Kidney glomerular epithelial cell (primary cell): ENCODE measurements around the gene KRTAP5-8.
"Not testable (repeated sequence)": the region's sequence is repeated elsewhere in the genome, so short reads cannot be mapped to it uniquely, and the experiment has no call there.

Experiments used
- DNase-seq: peaks from one replicate; lab custom pipeline; 2025; lab: John Stamatoyannopoulos, UW

Gene KRTAP5-8

DNA sequence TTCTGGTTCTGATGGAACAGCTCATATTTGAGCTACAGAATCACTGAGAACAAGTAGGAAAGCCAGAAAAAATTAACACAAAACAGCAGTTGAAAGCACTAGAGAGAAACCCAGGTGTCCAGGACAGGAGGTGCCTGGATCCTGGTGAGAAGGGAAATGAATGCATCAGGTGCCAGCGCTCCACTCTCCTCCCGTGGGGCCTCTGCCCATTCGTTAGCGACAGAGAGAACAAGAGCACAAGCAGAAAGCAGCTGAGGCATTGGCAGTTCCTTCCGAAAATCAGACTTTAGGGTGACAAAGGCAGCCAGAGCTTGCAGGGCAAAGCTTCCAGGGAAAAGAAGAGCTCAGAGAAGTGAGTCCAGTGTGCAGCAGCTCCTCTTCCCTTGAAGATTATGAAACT, 30.7 kb upstream of the KRTAP5-8 start:
- no peak for DNase-seq

DNA sequence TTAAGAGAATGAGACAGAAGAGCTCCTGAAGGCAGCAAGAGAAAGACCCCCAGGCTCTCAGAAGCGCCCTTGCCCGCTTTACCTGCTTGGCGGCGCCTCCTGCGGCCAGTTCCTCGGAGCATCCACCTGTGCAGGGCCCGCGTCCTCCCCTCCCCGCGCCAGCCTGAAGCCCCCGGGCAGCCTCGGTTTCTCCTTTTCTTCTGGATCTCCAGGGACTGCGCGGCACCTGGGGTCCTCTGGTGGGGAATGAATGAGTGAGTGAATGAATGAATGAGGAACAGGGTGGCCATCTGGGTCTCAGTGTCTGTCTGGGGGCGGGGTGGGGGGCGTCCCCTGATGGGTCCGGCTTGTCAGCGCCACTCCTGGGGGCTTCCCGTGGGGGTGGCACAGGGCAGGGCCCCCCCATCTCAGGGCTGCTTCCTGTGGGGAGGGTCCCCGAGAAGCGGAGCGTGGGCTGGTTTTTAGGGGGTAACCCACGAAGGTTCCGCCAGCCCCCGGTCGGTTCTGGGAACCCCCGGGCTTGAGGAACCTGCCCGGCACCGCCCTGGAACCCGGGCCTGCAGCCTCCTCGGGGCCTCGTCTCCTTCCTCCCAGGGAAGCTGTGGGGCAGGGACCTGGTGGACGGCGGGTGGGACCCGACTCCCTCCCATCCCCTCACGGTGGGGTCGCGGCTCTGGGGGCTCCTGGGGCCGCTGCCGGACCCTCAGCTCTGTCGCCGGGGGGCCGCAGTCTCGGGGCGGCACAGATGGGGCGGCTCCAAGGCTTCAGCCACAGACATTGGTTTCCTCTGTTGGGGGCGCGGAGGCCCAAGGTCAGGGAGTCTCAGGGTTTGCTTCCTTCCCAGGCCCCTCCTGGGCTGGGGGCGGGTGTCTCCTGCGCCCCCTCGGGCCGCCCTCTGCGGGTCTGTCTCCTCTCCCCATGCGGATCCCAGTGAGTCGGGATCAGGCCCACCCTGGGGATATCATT, 19.0 kb upstream of the KRTAP5-8 start:
- no peak for DNase-seq

DNA sequence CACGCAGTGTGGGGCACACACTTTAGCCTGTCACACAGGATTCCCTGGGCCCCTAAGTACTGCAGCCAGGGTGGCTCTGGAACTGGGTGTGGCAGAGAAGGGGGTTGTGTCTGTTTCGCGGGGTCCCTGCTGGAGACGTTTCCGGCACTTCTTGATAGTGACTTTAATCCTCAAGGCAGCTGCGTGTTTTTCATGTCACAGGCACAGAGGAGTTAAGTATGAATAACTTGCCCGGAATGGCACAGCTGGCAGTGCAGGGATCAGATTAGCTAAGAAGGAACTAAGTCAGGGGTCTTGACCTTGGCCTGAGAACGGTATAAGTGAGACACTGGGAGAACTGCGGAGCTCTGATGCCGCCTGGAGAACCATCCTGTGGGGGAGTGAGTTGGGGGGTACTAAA, 18.3 kb upstream of the KRTAP5-8 start:
- no peak for DNase-seq

DNA sequence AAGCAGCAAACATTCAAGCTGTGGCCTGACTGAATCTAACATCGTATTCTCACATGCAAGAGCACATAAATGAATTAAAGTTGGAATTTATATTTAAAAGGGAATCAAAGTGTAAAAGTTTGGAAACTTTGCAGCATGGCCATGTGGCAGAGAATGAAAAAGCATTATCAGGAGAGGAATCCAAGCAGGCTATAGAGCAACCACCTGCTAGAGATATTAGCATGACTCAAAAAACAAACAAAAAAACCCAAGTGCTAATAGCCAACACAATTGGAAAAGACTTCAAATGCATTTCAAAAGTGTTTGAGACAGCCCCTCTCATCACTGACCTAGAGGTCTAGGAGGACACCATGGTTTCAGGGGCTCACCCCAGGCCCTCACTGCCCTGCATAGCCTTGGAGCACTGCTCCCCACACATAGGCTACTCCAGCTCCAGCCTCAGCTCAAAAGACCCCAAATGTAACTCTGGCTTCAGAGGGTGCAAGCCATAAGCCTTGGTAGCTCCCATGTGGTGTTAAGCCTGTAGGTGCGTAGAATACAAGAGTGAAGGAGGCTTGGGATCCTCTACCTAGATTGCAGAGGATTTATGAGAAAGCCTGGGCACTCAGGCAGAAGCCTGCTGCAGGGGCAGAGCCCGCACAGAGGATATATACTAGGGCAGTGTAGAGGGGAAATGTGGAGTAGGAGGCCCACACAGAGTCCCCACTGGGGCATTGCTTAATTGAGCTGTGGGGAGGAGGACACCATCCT, 12.5 kb upstream of the KRTAP5-8 start:
- DNase-seq: no peak

DNA sequence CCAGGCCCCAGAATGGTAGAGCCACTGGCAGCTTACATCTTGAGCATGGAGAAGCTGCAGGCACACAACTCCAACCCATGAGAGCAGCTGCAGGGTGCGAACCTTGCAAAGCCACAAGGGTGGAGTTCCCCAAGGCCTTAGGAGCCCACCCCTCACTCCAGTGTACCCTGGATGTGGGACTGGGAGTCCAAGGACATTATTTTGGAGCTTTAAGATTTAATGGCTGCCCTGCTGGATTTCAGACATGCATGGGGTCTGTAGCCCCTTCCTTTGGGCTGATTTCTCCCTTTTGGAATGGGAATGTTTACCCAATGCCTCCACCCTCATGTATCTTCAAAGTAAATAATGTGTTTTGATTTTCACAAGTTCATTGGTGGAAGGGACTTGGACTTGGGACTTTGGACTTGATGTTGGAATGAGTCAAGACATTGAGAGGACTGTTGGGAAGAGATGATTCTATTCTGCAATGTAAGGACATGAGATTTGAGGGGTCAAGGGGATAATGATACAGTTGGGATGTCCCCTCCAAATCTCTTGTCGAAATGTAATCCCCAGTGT, 11.8 kb upstream of the KRTAP5-8 start:
- no peak for DNase-seq

DNA sequence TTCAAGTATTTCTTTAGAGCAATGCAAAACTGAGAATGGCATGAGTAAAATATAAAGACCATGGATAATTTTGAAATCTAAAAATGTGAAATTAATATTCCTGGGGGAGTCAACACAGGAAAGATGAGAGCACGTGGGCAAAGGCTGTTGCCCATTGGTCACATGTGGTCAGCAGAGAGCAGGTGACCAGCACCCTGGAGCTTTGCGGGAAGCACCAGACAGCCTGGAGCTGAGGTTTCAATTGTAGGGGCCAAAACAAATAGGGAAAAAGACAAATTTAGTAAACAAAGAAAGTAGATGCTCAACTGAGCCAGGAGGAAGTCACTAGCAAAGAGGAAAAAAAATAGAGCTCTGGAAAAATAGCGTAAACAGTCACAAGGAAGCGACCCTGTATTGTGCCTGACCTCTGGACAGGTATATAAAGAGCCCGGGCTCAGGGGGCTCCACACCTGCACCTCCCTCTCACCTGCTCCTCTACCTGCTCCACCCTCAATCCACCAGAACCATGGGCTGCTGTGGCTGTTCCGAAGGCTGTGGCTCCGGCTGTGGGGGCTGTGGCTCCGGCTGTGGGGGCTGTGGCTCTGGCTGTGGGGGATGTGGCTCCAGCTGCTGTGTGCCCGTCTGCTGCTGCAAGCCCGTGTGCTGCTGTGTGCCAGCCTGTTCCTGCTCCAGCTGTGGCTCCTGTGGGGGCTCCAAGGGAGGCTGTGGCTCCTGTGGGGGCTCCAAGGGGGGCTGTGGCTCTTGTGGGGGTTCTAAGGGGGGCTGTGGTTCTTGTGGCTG, 10.8 kb upstream of the KRTAP5-8 start, which contains the start of gene KRTAP5-7:
KRTAP5-7 (plus strand) TSS at position 472 of the 780 bp plus-strand sequence; CDS start at position 506, 34 bp downstream.
- not testable (repeated sequence) for DNase-seq

DNA sequence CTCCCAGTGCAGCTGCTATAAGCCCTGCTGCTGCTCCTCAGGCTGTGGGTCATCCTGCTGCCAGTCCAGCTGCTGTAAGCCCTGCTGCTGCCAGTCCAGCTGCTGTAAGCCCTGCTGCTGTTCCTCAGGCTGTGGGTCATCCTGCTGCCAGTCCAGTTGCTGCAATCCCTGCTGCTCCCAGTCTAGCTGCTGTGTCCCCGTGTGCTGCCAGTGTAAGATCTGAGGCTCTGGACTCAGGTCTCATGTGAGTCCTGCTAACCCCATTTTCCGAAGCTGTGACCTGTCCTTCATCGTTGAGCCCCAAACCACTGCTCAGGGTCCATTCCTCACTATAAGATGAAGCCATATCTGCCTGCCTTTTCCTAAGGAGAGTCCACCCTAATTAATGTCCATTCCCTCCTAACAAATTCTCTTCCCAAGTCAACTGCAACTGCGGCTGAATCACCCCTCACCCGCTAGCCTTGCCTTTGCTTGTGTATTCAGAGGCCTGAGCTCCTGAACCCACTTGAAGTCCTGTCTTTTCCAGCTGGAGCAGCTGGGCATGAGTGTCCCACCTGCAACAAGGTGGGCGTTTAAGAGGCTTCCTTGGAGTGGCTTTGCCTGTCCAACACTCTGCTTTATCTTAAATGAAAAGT, 10.1 kb upstream of the KRTAP5-8 start:
- DNase-seq: no peak

DNA sequence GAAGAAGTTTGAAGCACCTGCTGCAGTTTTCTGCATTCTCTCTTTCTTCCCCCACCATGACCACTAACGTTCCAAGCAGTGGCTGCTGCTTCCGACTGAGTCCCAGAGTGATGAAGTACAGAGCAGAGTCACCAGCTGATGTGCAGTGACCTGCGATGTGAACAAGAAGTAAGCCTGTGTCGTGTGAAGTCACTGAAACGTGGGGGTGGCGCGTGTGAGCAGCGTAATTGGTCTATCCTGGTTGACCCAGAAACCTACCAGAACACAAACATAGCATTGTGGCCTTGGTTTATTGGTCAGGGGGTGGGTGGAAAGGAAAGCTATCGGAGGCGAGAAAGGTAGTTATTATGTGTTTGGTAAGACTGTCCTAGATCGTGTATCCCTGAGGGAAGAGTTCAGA, 7.2 kb upstream of the KRTAP5-8 start:
- DNase-seq: no peak

DNA sequence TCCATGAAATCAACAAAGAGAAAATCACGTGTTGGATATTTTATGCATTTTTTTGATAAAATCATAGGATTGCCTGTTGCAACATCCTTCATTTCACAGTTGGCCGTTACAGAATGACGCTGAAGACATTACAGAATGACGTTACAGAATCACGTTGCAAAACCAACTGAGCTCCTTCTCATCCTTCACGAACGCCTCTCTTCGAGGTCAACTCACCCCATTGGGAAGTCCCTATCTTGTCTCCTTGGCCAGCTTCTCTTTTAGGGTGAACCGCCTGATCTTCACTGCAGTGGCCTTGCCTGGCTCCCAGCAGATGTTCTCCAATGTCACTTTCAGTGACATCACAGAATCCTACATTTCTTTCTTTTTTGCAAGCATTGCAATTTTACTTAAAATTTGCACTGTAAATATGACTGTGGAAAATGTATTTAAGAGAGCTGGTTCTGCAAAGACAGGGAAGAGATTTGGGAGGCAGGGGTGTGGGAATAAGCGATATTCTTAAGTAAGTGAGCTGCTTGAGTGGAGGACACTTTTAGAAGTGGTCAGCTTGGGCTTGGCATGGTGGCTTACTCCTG, 5.7 kb upstream of the KRTAP5-8 start:
- DNase-seq: no peak

DNA sequence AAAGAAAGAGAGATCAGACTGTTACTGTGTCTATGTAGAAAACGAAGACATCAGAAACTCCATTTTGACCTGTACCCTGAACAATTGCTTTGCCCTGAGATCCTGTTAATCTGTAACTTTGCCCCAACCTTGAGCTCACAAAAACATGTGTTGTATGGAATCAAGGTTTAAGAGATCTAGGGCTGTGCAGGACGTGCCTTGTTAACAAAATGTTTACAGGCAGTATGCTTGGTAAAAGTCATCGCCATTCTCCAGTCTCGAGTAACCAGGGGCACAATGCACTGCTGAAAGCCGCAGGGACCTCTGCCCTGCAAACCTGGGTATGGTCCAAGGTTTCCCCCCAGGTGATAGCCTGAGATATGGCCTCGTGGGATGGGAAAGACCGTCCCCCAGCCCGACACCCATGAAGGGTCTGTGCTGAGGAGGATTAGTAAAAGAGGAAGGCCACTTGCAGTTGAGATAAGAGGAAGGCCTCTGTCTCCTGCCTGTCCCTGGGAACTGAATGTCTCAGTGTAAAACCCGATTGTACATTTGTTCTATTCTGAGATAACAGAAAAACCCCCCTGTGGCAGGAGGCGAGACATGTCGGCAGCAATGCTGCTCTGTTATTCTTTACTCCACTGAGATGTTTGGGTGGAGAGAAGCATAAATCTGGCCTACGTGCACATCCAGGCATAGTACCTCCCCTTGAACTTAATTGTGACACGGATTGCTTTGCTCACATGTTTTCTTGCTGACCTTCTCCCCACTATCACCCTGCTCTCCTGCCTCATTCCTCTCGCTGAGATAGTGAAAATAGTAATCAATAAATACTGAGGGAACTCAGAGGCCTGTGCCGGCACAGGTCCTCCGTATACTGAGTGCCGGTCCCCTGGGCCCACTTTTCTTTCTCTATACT, 2.9 kb upstream of the KRTAP5-8 start:
- DNase-seq: not testable (repeated sequence)

DNA sequence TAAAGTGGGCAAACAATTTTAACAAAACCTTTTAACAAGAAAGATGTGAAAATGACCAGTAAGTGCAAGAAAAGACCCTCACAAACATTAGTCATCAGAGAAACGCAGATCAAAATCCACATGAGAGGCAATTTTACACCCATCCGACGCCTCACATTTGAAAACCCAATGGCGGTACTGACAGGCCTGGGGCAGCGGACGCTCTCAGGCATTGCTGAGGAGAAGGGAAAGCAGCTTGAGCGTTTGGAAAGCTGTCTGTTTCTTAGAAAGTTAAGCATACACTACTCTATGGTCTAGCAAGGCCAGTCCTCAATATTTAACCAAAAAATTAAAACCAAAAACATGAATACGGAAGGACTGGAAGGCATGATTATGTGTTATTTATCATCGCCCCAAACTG, 2.0 kb upstream of the KRTAP5-8 start:
- no peak for DNase-seq

DNA sequence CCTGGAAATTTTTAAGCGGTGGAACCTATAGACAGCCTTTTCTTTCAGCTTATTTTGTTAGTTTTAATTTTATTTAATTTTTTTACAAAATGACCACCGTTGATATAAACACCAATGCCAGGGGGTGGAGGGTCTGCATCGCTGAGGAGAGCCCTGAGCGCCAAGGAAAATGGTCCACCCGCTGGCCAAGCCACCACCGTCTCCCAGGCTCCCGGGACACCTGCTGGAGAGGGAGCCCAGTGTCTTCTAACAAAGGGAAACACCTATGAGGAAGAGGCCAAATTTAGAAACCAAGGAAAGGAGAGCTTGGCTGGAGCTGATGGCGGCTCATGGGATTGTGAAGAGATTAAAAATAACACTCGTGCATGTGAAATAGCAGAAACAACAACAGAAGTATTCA, 288 bp upstream of the KRTAP5-8 start:
- DNase-seq: no peak

DNA sequence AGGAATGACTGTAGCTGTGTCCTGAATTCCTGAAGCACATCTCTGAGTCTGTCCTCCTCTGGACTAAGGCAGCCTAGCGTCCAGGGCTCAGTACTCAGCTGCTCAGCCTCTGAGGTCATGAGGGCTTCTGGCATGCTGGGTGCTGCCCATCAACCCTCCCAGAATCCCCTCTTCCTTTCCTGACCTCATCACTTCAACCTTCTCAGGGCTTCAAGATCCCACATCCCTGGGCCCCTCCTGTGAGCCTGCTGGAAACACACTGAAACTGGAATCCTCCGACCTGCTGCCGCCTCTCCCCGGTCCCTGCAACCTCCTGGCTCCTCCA, 803 bp downstream of the KRTAP5-8 start:
- DNase-seq: no peak

DNA sequence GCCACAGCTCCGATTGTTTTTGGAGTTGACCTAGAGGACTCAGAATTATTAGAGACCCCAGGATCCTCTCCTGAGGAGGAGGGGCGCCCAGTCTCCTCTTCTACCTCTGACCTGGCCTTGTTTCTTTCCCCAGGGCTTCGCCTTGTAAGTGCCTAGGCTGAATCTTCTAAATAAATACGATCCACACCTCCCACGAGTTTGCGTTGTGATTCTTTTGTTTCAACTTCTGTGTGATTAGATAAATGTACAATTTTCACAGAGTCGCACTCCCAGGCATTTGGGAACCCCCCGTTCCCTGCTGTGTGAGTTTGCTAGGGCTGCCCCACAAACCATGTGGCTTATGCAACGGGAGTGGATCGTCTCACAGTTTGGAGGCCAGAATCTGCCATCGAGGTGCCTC, 1.2 kb downstream of the KRTAP5-8 start:
- no peak for DNase-seq

DNA sequence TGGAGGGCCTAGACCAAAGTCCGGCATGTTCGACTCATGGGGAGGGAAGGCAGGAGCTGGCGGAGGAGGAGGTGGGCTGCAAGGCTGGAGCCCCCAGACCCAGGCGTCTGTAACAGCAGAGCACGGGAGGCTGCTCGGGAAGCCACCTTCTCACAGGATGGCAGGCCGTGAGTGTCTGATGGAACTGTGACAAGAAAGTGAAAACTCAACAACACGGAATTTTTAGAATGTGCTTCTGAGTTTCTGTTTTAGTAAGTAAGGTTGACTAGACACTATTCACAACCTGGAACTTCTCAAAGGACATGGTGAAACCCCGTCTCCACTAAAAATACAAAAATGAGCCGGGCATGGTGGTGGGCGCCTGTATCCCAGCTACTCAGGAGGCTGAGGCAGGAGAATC, 2.1 kb downstream of the KRTAP5-8 start:
- DNase-seq: not testable (repeated sequence)

DNA sequence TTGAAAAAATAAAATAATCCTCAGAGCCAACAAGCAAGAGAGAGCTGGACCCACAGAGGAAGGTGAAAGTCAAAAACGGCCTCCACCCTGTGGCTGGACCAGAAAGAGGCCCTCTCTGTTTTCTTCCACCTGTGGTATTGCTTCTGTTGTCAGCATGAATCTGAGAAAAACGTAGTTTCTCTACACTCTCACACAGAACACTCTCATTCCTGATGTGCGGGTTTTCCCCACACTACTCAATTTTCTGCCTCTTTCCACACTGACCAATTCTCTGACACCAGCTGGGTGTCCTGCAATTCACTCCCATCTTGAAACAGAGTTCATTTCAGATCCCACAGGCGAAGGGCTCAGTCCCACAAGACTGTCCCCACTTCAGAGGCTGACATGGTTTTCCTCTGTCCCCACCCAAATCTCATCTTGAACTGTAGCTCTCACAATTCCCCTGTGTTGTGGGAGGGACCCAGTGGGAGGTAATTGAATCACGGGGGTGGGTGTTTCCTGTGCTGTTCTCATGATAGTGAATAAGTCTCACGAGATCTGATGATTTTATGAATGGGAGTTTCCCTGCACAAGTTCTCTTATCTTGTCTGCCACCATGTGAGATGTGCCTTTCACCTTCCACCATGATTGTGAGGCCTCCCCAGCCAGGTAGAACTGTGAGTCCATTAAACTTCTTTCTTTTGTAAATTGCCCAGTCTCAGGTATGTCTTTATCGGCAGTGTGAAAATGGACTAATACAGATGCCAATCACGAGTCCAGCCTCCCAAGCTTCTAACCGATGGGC, 2.9 kb downstream of the KRTAP5-8 start:
- not testable (repeated sequence) for DNase-seq

DNA sequence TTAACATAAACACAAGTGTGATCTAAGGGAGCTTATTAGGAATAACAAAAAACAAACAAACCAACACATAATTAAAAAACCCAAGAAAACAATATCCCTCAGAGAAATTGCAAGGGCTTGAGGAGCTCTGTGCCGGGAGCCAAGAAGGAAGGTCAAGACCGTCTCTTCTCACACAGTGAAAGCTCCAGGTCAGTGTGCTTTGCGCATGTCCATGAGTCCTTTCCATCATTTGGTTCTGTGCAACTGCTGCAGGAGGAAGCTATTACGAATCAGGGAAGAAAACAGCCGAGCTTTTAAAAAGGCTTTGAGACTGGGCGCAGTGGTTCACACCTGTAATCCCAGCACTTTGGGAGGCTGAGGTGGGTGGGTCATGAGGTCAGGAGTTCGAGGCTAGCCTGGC, 4.6 kb downstream of the KRTAP5-8 start:
- no peak for DNase-seq

DNA sequence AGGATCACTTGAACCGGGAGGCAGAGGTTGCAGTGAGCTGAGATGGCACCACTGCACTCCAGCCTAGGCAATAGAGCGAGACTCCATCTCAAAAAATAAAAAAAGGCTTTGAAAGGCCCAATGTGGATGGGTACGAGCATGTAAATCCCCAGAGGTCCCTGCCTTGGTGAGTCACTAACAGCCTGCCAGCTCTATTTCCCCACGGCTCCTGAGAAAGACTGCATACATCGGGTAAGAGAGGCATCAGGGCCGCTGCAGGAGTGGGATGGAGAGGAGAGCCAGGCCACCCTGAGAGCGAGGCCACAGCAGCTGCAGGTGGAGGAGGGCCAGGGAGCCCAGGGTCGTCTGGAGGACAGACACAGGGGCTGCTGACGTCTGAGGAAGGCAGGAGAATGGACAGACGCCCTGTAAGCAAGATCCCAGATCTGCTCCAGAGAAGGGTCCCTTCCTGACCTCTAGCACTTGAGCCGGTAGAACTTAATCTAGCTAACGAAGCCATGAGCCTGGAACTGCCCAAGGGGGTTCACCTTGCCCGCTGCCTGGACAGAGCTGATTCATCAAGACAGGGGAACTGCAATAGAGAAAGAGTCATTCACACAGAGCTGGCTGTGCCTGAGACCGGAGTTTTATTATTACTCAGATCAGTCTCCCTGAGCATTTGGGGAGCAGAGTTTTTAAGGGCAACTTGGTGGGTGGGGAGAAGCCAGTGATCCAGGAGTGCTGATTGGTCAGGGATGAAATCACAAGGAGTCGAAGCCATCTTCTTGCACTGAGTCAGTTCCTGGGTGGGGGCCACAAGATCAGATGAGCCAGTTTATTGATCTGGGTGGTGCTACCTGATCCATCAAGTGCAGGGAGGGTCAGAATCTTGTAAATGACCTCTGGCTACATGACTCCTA, 5.3 kb downstream of the KRTAP5-8 start:
- no peak for DNase-seq
